Smooth muscle cell (in vitro differentiated cells): ENCODE measurements around the gene KIF9. TPM values are rescaled to one million over a fixed set of nuclear protein-coding genes. Genes with fewer than 3 reads are reported as not detected.

ENCODE experiments used
- DNase-seq: peaks from one replicate; lab custom pipeline; 2025; ENCODE audit not compliant: unreplicated experiment; lab: John Stamatoyannopoulos, UW
- H2AFZ ChIP-seq: fragments of 200-600 bp; sonication (generic); 2 replicates; pipeline ENCODE4 v1.6.0; 2016; ENCODE audit warnings: antibody characterized with exemption, low read depth, mild to moderate bottlenecking
- H3F3A ChIP-seq: fragments of 200-600 bp; sonication (generic); 2 replicates; pipeline ENCODE4 v1.6.0; 2017; ENCODE audit warnings: antibody characterized with exemption, low read depth
- H3K27ac ChIP-seq: fragments of 200-600 bp; sonication (generic); 2 replicates; pipeline ENCODE4 v1.5.1; 2016; ENCODE audit warnings: low read depth, mild to moderate bottlenecking
- H3K27me3 ChIP-seq: fragments of 200-600 bp; sonication (generic); 2 replicates; pipeline ENCODE4 v1.6.1; 2016; ENCODE audit warnings: low read depth, mild to moderate bottlenecking
- H3K36me3 ChIP-seq: fragments of 200-600 bp; sonication (generic); 2 replicates; pipeline ENCODE4 v1.5.1; 2016; ENCODE audit warnings: low read depth
- H3K4me1 ChIP-seq: fragments of 200-600 bp; sonication (generic); 2 replicates; pipeline ENCODE4 v1.5.1; 2016; ENCODE audit warnings: low read depth
- H3K4me2 ChIP-seq: fragments of 200-600 bp; sonication (generic); 2 replicates; pipeline ENCODE4 v1.6.0; 2016; ENCODE audit warnings: mild to moderate bottlenecking
- H3K4me3 ChIP-seq: fragments of 200-600 bp; sonication (generic); 2 replicates; pipeline ENCODE4 v1.5.1; 2016; ENCODE audit warnings: mild to moderate bottlenecking
- H3K79me2 ChIP-seq: fragments of 200-600 bp; sonication (generic); 2 replicates; pipeline ENCODE4 v1.6.0; 2016; ENCODE audit warnings: low read depth, mild to moderate bottlenecking
- H3K9ac ChIP-seq: fragments of 200-600 bp; sonication (generic); 2 replicates; pipeline ENCODE4 v1.6.0; 2016; ENCODE audit warnings: low read depth
- H3K9me3 ChIP-seq: fragments of 200-600 bp; sonication (generic); replicated peaks from 2 replicates; pipeline ENCODE4 v1.5.1; 2016; ENCODE audit warnings: low read depth
- H4K20me1 ChIP-seq: fragments of 200-600 bp; sonication (generic); 2 replicates; pipeline ENCODE4 v1.6.0; 2016; ENCODE audit warnings: low read depth
- CTCF ChIP-seq: fragments of 200-600 bp; sonication (generic); IDR thresholded peaks from 2 replicates; pipeline ENCODE4 v1.5.1; 2017; ENCODE audit warnings: borderline replicate concordance, mild to moderate bottlenecking, antibody characterized with exemption; ENCODE audit not compliant: insufficient read depth, poor library complexity, severe bottlenecking
- WGBS: methylation state at CpG from one replicate; pipeline ENCODE4 v1.1.7; 2016; ENCODE audit warnings: low lambda C conversion rate; 5-methylcytosine and 5-hydroxymethylcytosine counted together
- polyA plus RNA-seq: library from polyadenylated mRNA; unstranded; fragments of >200 nt; fragmentation: Nextera tagmentation; extraction: Ambion mirVana; gene quantifications from 2 replicates; pipeline ENCODE4 v1.2.1, GENCODE V29; 2016
- total RNA-seq: library from RNA; depleted of rRNA; stranded (reverse); fragments of >200 nt; gene quantifications from 2 replicates; pipeline ENCODE4 v1.2.3, GENCODE V29; 2014

The KIF9 gene
- total and polyA plus RNA-seq, 2 experiments from 2014 or later = 2.2 to 6.5 TPM

DNA sequence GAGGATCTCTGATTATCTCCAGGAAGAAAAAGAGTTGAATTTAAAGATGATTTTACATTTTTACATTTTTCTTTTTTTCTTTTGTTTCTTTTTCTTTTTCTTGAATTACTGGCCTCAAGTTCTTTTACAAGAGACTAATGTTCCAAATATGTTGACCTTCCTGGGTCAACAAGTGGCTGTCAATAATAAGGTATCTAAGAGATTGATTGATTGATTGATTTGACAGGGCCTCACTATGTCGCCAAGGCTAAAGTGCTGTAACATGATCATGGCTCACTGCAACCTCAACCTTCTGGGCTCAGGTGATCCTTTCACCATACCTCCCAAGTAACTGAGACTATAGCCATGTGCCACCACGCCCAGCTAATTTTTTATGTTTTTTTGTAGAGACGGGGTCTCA is 44.6 kb downstream of the KIF9 start:
- WGBS = 94% methylated on average over 3 of the region's 3 CpGs
- TF ChIP-seq CTCF = no peak
- H3K27ac ChIP-seq = no peak overlapping the region

GRCh38 chr3:47228088-47228487 is 54.5 kb downstream of the KIF9 start:
- Histone ChIP-seq H3F3A (no peaks in the 10 kb centered on the region), H3K9ac (no peak overlapping the region), H3K9me3 (no peaks in the 10 kb centered on the region), H3K79me2 (no peaks in the 10 kb centered on the region), H3K36me3 (no peaks in the 10 kb centered on the region), H3K4me3 (no peak overlapping the region), H3K4me2 (no peak overlapping the region), H2AFZ (no peak overlapping the region), H3K27ac (no peak overlapping the region), H3K27me3 (no peaks in the 10 kb centered on the region), H3K4me1 (no peaks in the 10 kb centered on the region), H4K20me1 (no peaks in the 10 kb centered on the region)
- DNase-seq = no peak
- WGBS = 90% methylated on average over 1 of the region's 1 CpG
- TF ChIP-seq CTCF = no peak

More for the DNA sequence above, 44.6 kb downstream of the KIF9 start:
- Histone ChIP-seq H3K79me2 (no peaks in the 10 kb centered on the region), H4K20me1 (no peaks in the 10 kb centered on the region), H3K4me1 (no peaks in the 10 kb centered on the region), H3K9me3 (no peaks in the 10 kb centered on the region), H3K9ac (no peak overlapping the region), H3K27me3 (no peaks in the 10 kb centered on the region), H3F3A (no peaks in the 10 kb centered on the region), H2AFZ (no peak overlapping the region), H3K4me3 (no peak overlapping the region), H3K4me2 (no peak overlapping the region), H3K36me3 (no peaks in the 10 kb centered on the region)
- DNase-seq = no peak

DNA sequence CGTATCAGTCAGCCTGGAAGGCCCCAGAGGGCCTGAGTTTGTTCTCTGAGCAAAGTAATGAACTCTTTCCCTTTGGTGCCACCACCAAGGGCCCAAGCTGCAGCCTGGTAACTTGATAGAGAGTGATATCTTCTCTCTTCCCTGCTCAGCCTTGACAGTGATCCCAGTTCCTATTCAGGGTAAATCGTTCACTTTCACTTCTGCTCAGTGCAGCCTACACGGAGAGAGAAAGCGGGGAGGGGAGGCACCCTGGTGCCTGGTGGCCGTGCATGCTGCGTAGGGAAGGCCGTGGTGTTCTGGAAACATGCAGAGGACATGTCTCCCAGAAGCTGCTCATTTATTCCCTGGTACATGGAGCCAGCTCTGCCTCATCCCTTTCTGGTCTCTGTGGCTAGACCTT is 54.9 kb downstream of the KIF9 start:
- Histone ChIP-seq H3K4me3 (no peak overlapping the region), H3F3A (no peaks in the 10 kb centered on the region), H3K4me1 (no peaks in the 10 kb centered on the region), H3K27me3 (no peaks in the 10 kb centered on the region), H4K20me1 (no peaks in the 10 kb centered on the region), H3K27ac (no peak overlapping the region), H3K9me3 (no peaks in the 10 kb centered on the region), H3K4me2 (no peak overlapping the region), H2AFZ (no peak overlapping the region), H3K79me2 (no peaks in the 10 kb centered on the region), H3K36me3 (no peaks in the 10 kb centered on the region), H3K9ac (no peak overlapping the region)
- DNase-seq = no peak
- WGBS = 84% methylated on average over 7 of the region's 7 CpGs
- no peak for TF ChIP-seq CTCF

GRCh38 chr3:47225310-47225906 is 57.2 kb downstream of the KIF9 start:
- Histone ChIP-seq H3K79me2 (no peaks in the 10 kb centered on the region), H3K4me1 (no peaks in the 10 kb centered on the region), H3K9ac (no peak overlapping the region), H3F3A (no peaks in the 10 kb centered on the region), H4K20me1 (no peaks in the 10 kb centered on the region), H3K9me3 (no peaks in the 10 kb centered on the region), H2AFZ (no peak overlapping the region), H3K27ac (no peak overlapping the region), H3K4me2 (no peak overlapping the region), H3K27me3 (no peaks in the 10 kb centered on the region), H3K4me3 (no peak overlapping the region), H3K36me3 (no peaks in the 10 kb centered on the region)
- no peak for DNase-seq
- TF ChIP-seq CTCF = no peak
- 91% methylated on average over 5 of the region's 5 CpGs for WGBS
